ENCODE data around the gene OR8J1.
"Not testable (repeated sequence)": the region's sequence is repeated elsewhere in the genome, so short reads cannot be mapped to it uniquely, and the experiment has no call there.

OR8J1 gene, protein sequence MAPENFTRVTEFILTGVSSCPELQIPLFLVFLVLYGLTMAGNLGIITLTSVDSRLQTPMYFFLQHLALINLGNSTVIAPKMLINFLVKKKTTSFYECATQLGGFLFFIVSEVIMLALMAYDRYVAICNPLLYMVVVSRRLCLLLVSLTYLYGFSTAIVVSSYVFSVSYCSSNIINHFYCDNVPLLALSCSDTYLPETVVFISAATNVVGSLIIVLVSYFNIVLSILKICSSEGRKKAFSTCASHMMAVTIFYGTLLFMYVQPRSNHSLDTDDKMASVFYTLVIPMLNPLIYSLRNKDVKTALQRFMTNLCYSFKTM

DNA sequence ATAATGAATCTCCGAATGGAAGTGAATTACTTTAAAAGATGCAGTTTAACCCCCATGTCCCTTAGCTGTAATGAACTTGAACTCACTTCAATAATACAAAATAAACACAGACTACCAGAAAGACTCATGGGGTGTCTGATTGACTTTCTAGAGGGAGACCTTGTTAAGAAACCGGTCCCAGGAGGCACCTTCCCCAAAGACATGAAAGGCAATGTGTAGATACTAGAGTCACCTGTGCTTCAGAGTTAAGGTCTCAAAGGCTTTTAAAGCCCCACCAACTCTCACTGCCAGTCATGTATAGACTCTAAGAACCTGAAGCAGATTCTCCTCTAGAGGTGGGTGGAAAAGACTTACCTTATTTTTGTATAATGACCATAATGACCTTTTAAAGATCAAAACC, at the start of gene OR8J1:
Gene OR8J1, plus strand, starts transcription at position 301 of the 400 bp plus-strand sequence. CDS start 5,956 bp downstream, outside the sequence.
- H3K4me3 ChIP-seq, result no peak within 1 kb of the TSS
- no peaks in the 10 kb centered on the region for H3K4me1 ChIP-seq
- H3K36me3 ChIP-seq (replicated peaks), result no peaks in the 10 kb centered on the region
- H3K9me3 ChIP-seq, result no peaks in the 10 kb centered on the region
- in situ Hi-C loops (cut with MboI; ENCODE audit: low sequenced_read_pairs), result no loop called here
- H3K27me3 ChIP-seq (ENCODE audit: low read depth), result no peaks in the 10 kb centered on the region
- DNase-seq (ENCODE audit: low spot score in 2 of 2), result no peak

DNA sequence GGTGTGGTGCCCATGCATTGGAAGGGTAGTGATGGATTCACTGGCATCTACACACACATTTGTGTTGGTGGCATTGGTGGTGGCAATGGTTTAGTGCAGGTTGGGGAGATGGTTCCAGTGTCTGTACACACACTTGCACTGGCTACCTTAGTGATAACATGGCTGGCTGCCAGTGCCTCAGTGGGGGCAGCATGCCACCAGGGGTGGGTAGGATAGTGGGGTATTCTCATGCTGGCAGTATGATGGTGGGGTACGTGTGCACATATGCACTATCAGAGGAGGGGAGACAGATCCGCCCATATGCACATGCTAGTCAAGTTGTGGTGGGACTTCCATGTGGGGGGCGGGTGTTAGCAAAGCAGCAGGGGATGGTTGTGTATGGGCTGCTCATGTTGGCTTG, 46.3 kb upstream of the OR8J1 start:
- H3K27me3 ChIP-seq (ENCODE audit: low read depth), result no peaks in the 10 kb centered on the region
- no peak for DNase-seq (ENCODE audit: low spot score in 2 of 2)
- no peaks in the 10 kb centered on the region for H3K36me3 ChIP-seq (replicated peaks)
- H3K9me3 ChIP-seq, result no peaks in the 10 kb centered on the region; the same call in 1 of the 2 replicates
- no peaks in the 10 kb centered on the region for H3K4me1 ChIP-seq
- H3K4me3 ChIP-seq, result no peak overlapping the region
- in situ Hi-C loops (cut with MboI; ENCODE audit: low sequenced_read_pairs), result no loop called here

DNA sequence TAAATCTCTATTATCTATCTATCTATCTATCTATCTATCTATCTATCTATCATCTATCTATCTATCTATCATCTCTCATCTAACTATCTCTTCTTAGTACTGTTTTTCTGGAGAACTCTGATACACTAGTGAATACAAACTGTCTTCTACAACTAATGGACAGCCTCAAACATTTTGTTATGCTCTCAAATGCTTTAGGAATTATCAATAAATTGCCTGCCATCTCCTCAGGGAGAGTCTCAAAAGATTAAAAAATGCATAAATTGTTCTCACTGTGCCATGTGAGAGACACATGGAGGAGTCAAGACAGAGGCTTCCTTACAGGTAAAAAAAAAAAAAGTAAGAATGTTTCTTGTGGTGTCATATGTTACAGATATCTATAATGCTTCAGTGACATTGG, 39.2 kb upstream of the OR8J1 start, which contains the start of gene OR8K3:
Gene OR8K3, plus strand, starts transcription at position 301 of the 400 bp plus-strand sequence. CDS start 3,163 bp downstream, outside the sequence.
- H3K36me3 ChIP-seq (replicated peaks), result no peaks in the 10 kb centered on the region
- H3K9me3 ChIP-seq, result no peaks in the 10 kb centered on the region; the same call in 1 of the 2 replicates
- no peaks in the 10 kb centered on the region for H3K27me3 ChIP-seq (ENCODE audit: low read depth)
- no peak within 1 kb of the TSS for H3K4me3 ChIP-seq
- no peak for DNase-seq (ENCODE audit: low spot score in 2 of 2)
- in situ Hi-C loops (cut with MboI; ENCODE audit: low sequenced_read_pairs), result no loop called here
- H3K4me1 ChIP-seq, result no peaks in the 10 kb centered on the region

DNA sequence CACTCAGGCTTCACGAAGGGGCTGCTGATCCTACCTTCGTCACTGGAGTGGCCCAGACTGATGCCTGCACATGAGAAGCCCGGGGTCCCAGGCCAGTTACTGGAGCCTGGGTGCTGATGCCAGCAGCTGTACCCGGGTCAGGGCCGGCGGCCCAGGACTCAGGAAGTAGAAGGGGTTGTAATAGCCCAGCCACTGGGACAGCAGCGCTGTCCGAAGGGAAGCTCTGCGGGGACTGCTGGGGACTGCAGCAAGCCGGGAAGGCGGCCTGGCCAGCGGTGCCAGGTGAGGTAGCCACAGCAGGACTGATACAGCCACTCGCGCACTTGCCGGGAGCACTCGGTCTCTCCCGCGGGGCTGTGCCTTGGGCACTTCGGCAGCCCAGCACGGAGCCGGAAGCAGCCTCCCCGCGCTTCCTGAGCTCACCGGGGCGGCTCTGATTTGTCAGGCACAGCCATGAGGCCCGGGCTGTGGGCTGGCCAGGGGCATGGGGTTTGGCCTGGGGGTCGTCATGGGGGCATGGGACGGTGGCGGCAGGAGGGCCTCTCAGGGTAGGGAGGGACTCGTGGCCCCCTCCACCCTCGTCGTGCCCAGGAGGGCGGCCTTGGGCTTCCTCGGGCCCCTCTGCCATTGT, 22.1 kb upstream of the OR8J1 start:
- no peak for DNase-seq (ENCODE audit: low spot score in 2 of 2)
- no peaks in the 10 kb centered on the region for H3K9me3 ChIP-seq
- H3K36me3 ChIP-seq (replicated peaks), result no peaks in the 10 kb centered on the region
- H3K4me3 ChIP-seq, result no peak overlapping the region
- no peaks in the 10 kb centered on the region for H3K4me1 ChIP-seq
- in situ Hi-C loops (cut with MboI; ENCODE audit: low sequenced_read_pairs), result no loop called here
- H3K27me3 ChIP-seq (ENCODE audit: low read depth), result no peaks in the 10 kb centered on the region

DNA sequence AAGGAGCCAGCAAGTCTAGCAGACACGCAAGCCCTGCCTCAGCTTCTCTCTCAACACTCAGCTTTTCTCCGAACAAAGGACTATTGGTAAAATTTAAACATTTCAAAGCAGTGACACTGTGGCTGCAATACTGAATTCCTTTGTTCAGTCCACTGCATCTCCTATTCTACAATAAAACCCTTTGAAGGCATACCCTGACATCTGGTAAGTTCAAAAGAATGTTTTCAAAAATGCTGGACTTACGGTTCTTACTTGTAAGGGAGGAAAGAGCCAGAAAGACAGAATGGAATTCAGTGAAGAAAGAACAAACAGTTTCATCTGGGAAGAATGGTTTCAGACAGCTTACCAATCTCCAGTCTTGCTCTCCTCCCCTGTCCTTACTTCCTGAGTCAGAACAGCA, 20.9 kb upstream of the OR8J1 start:
- DNase-seq (ENCODE audit: low spot score in 2 of 2), result no peak
- Histone ChIP-seq H3K9me3 (no peaks in the 10 kb centered on the region), H3K36me3 (replicated peaks) (no peaks in the 10 kb centered on the region), H3K4me1 (no peaks in the 10 kb centered on the region), H3K27me3 (ENCODE audit: low read depth) (no peaks in the 10 kb centered on the region), H3K4me3 (no peak overlapping the region)
- in situ Hi-C loops (cut with MboI; ENCODE audit: low sequenced_read_pairs), result no loop called here

DNA sequence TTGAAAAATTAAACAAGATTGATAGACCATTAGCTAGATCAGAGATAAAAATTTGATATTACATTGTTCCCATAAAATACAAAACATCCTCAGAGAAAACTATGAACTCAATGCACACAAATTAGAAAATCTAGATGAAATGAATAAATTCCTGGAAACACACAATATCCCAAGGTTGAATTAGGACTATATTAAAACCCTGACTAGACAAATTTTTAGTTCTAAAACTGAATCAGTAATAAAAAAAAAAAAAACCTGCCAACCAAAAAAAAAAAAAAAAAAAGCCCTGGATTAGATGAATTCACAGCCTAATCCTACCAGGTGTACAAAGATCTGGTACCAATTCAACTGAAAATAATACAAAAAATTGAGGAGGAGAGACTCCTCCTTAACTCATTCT, 13.8 kb upstream of the OR8J1 start:
- no peaks in the 10 kb centered on the region for H3K9me3 ChIP-seq
- DNase-seq (ENCODE audit: low spot score in 2 of 2), result no peak
- no peaks in the 10 kb centered on the region for H3K4me1 ChIP-seq
- H3K4me3 ChIP-seq, result no peak overlapping the region
- H3K27me3 ChIP-seq (ENCODE audit: low read depth), result no peaks in the 10 kb centered on the region
- in situ Hi-C loops (cut with MboI; ENCODE audit: low sequenced_read_pairs), result no loop called here
- H3K36me3 ChIP-seq (replicated peaks), result no peaks in the 10 kb centered on the region

DNA sequence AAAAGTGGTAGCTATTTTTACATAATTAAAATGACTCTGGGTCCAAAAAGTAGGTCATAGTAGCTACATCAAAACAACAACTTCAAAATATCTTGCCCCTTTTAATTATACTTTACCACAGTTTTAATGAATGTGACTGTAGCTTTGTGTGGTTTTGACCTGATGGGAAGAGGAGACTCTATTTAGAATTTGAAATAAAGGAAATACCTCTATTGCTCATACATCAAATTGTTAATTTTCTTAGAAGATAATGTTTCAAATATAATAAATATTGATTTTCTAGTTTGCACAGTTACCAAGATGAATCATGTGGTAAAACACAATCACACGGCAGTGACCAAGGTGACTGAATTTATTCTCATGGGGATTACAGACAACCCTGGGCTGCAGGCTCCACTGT, 8.4 kb upstream of the OR8J1 start, which contains the start of gene OR8K1:
Gene OR8K1, plus strand, starts transcription at position 301 of the 400 bp plus-strand sequence. Its CDS starts 0 bp downstream, at position 301.
- H3K4me1 ChIP-seq, result no peaks in the 10 kb centered on the region
- H3K27me3 ChIP-seq (ENCODE audit: low read depth), result no peaks in the 10 kb centered on the region
- no peaks in the 10 kb centered on the region for H3K36me3 ChIP-seq (replicated peaks)
- H3K9me3 ChIP-seq, result no peaks in the 10 kb centered on the region
- DNase-seq (ENCODE audit: low spot score in 2 of 2), result no peak
- in situ Hi-C loops (cut with MboI; ENCODE audit: low sequenced_read_pairs), result no loop called here
- no peak within 1 kb of the TSS for H3K4me3 ChIP-seq

DNA sequence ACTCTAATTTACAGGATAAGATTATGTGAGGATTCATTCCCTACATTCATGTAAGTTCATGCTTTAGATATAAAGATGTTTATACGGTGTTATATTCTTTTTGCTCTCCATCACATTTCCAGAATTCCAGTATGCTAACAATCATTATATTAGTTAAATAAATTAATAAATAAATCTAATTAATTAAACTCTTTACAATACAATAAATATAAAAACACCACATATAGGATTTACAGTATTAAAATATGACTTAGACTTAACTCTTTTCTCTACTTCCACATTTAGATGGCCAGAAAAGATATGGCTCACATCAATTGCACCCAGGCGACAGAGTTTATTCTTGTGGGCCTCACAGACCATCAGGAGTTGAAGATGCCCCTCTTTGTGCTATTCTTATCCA, 21.2 kb downstream of the OR8J1 start, which contains the start of gene OR8U1:
Gene OR8U1, plus strand, starts transcription at position 301 of the 400 bp plus-strand sequence. Its CDS starts 0 bp downstream, at position 301.
- H3K9me3 ChIP-seq, result no peaks in the 10 kb centered on the region
- no peaks in the 10 kb centered on the region for H3K4me1 ChIP-seq
- no peak within 1 kb of the TSS for H3K4me3 ChIP-seq
- no peaks in the 10 kb centered on the region for H3K27me3 ChIP-seq (ENCODE audit: low read depth)
- H3K36me3 ChIP-seq (replicated peaks), result no peaks in the 10 kb centered on the region
- in situ Hi-C loops (cut with MboI; ENCODE audit: low sequenced_read_pairs), result no loop called here
- no peak for DNase-seq (ENCODE audit: low spot score in 2 of 2)

DNA sequence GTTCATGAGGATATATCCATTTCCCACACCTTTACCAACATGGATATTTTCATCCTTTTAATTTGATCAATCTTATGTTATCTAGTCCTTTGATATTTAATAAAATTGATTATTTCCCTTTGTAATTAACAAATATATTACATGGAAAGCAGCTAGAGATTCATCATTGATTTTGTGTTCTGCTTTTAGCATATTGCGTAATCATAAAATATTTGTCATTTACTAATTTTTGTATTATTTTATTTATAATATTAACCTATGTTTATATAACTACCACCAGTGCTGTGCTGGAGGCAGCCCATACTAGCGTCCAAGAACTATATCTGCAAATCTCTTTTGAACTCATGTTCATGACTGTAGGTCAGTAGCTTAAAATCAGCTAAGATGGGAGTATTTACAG, 26.0 kb downstream of the OR8J1 start:
- DNase-seq (ENCODE audit: low spot score in 2 of 2), result no peak
- no peaks in the 10 kb centered on the region for H3K27me3 ChIP-seq (ENCODE audit: low read depth)
- no peak overlapping the region for H3K4me3 ChIP-seq
- no peaks in the 10 kb centered on the region for H3K36me3 ChIP-seq (replicated peaks)
- no peaks in the 10 kb centered on the region for H3K9me3 ChIP-seq
- no peaks in the 10 kb centered on the region for H3K4me1 ChIP-seq
- in situ Hi-C loops (cut with MboI; ENCODE audit: low sequenced_read_pairs), result no loop called here

DNA sequence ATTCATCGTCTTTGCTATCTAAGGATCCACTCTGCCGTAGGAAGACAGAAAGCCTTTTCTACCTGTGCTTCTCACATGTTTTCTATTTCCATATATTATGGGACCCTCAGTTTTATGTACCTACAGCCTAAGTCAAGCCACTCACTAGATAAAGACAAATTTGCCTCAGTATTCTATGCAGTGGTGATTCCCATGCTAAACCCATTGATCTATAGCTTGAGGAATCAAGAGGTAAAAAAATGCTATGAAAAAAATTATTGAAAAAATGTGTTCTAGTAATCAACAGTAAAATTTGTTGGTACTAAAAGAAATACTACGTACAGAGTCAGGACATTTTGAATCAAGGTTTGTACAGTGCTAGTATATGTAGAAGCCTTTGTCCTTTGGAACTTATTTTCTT, 40.3 kb downstream of the OR8J1 start:
- Histone ChIP-seq H3K4me1 (no peaks in the 10 kb centered on the region), H3K36me3 (replicated peaks) (no peaks in the 10 kb centered on the region), H3K9me3 (no peaks in the 10 kb centered on the region), H3K27me3 (ENCODE audit: low read depth) (no peaks in the 10 kb centered on the region), H3K4me3 (no peak overlapping the region)
- DNase-seq (ENCODE audit: low spot score in 2 of 2), result no peak
- in situ Hi-C loops (cut with MboI; ENCODE audit: low sequenced_read_pairs), result no loop called here

DNA sequence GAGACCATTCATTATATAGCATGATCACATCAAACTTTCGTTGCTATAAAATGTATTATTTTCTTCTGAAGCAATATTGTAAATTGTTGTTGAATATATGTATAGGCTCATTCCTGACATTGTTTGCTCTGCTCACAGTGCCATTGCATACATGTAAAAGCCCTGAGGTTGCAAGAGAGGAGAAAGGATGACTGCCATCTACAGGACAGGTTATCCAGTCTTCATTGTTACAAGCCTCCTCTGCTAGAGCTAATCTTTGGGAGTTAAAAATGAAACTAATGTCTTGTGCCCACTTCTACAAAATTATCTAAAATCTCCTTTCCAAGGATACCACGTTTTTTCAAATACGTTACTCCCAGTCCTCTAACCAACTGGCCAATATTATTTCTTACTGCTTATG, 42.0 kb downstream of the OR8J1 start:
- DNase-seq (ENCODE audit: low spot score in 2 of 2), result no peak
- H3K9me3 ChIP-seq, result 0 out of 2 replicates have a peak, but pooled peaks cover 2% of the 10 kb centered on the region
- H3K36me3 ChIP-seq (replicated peaks), result no peaks in the 10 kb centered on the region
- no peaks in the 10 kb centered on the region for H3K4me1 ChIP-seq
- H3K4me3 ChIP-seq, result no peak overlapping the region
- H3K27me3 ChIP-seq (ENCODE audit: low read depth), result no peaks in the 10 kb centered on the region
- in situ Hi-C loops (cut with MboI; ENCODE audit: low sequenced_read_pairs), result no loop called here

DNA sequence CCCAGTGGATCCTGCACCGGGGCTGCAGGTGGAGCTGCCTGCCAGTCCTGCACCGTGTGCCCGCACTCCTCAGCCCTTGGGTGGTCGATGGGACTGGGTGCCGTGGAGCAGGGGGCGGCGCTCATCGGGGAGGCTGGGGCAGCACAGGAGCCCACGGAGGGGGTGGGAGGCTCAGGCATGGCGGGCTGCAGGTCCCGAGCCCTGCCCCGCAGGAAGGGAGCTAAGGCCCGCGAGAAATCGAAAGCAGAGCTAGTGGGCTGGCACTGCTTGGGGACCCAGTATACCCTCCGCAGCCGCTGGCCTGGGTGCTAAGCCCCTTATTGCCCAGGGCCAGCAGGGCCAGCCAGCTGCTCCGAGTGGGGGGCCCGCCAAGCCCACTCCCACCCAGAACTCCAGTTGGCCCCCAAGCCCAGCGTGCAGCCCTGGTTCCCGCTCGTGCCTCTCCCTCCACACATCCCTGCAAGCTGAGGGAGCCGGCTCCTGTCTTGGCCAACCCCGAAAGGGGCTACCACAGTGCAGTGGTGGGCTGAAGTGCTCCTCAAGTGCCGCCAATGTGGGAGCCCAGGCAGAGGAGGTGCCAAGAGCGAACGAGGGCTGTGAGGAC, 47.9 kb downstream of the OR8J1 start:
- H3K27me3 ChIP-seq (ENCODE audit: low read depth); H3K4me3 ChIP-seq; in situ Hi-C loops (cut with MboI; ENCODE audit: low sequenced_read_pairs); H3K36me3 ChIP-seq (replicated peaks); H3K4me1 ChIP-seq; H3K9me3 ChIP-seq; DNase-seq (ENCODE audit: low spot score in 2 of 2): not testable (repeated sequence)

DNA sequence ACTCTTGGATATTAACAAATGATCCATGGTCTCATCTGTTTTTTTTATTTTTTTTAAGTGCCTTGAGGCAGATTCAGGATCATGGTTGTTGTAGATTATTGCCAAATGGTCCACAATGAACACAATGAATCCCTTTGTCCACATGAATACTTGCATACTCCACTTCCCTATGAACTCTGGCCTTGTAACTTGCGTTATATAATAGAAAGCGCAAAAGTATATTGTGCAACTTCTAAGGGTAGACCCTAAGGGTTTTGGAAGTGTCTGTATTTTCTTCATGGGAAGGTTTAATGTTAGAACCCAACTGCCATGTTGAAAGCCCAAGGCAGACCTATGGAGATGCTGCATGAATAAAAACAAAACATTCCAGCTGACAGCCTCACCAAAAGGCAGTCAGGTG, 50.3 kb downstream of the OR8J1 start:
- no peaks in the 10 kb centered on the region for H3K4me1 ChIP-seq
- no peaks in the 10 kb centered on the region for H3K36me3 ChIP-seq (replicated peaks)
- H3K27me3 ChIP-seq (ENCODE audit: low read depth), result no peaks in the 10 kb centered on the region
- H3K9me3 ChIP-seq, result 0 out of 2 replicates have a peak, but pooled peaks cover 2% of the 10 kb centered on the region
- no peak for DNase-seq (ENCODE audit: low spot score in 2 of 2)
- H3K4me3 ChIP-seq, result no peak overlapping the region
- in situ Hi-C loops (cut with MboI; ENCODE audit: low sequenced_read_pairs), result no loop called here

DNA sequence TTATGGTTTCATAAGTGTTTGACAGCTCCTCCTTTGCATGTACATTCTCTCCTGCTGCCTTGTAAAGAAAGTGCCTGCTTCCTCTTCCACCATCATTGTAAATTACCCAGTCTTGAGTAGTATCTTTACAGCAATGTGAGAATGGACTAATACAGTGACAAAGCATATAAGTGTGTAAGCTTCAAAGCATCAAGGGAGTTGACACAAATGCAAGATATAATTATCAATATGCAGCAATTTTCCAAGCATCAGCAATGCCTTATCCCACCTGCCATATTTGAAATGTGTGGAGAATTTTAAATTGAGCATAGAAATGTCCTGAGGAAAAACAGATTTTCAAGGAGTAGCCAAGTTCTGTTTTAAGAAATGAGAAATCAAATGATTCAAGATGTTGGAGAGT, 56.7 kb downstream of the OR8J1 start:
- H3K4me1 ChIP-seq, result no peaks in the 10 kb centered on the region
- in situ Hi-C loops (cut with MboI; ENCODE audit: low sequenced_read_pairs), result no loop called here
- H3K9me3 ChIP-seq, result no peaks in the 10 kb centered on the region
- H3K4me3 ChIP-seq, result no peak overlapping the region
- no peaks in the 10 kb centered on the region for H3K36me3 ChIP-seq (replicated peaks)
- no peak for DNase-seq (ENCODE audit: low spot score in 2 of 2)
- no peaks in the 10 kb centered on the region for H3K27me3 ChIP-seq (ENCODE audit: low read depth)
